Ovary (tissue), 9 donors: ENCODE results near the gene MATCAP1. TPM values are rescaled to one million over a fixed set of nuclear protein-coding genes. Genes with fewer than 3 reads are reported as not detected.

ENCODE experiments used
- DNase-seq, 5 donors: peaks; one replicate each; pipeline ENCODE4 v3.0.0-alpha.2; 2019 to 2020
- H3K27ac ChIP-seq, 2 donors: fragments of 200-600 bp; one replicate each; pipeline versions ENCODE4 v1.5.1 to v1.8.0; 2019 to 2022
- H3K27me3 ChIP-seq: fragments of 200-600 bp; one replicate; pipeline ENCODE4 v1.8.0; 2022
- H3K36me3 ChIP-seq: fragments of 200-600 bp; sonication (generic); one replicate; pipeline ENCODE4 v1.5.1; 2019
- H3K4me1 ChIP-seq: one replicate; pipeline ENCODE4 v1.8.1; 2013; ENCODE audit warnings: mild to moderate bottlenecking, moderate library complexity; ENCODE audit not compliant: insufficient read depth
- H3K4me3 ChIP-seq: fragments of 200-600 bp; sonication (generic); one replicate; pipeline ENCODE4 v1.5.1; 2017
- H3K9me3 ChIP-seq, 2 donors: fragments of 200-600 bp in 1 of 2; sonication (generic) in 1 of 2; one replicate each; pipeline versions ENCODE4 v1.5.1 to v1.8.1; 2013 to 2019; ENCODE audit warnings: mild to moderate bottlenecking in 1 of 2, moderate library complexity in 1 of 2
- EP300 ChIP-seq: sonication (generic); formaldehyde crosslinking; IDR thresholded peaks from one replicate; pipeline ENCODE4 v1.6.1; 2017; ENCODE audit warnings: antibody characterized with exemption
- POLR2A ChIP-seq: fragments of 450-650 bp; IDR thresholded peaks from one replicate; pipeline ENCODE4 v1.6.1; 2017; ENCODE audit warnings: antibody characterized with exemption, mild to moderate bottlenecking, moderate library complexity
- WGBS, 3 donors: extraction: QIAGEN DNeasy Blood & Tissue Kit in 1 of 3; methylation state at CpG; one replicate each; pipeline versions ENCODE4 v1.1.5 to v1.1.7; 2013 to 2017; 5-methylcytosine and 5-hydroxymethylcytosine counted together
- intact Hi-C, 4 donors: fragments of 100-400 bp; cut with DNase I; formaldehyde crosslinking; loops; one replicate each; pipeline versions ENCODE4 v1.11.0 to v1.15.1; 2022 to 2023
- polyA plus RNA-seq, 2 donors: library from polyadenylated mRNA; stranded (reverse); fragments of 200-250 nt in 1 of 2; fragments of 350-450 nt in 1 of 2; fragmentation: Illumina TruSeq in 1 of 2; extraction: RNeasy Lipid Tissue Mini Kit (QIAGEN cat#74804) in 1 of 2; gene quantifications; one replicate each; pipeline ENCODE4 v1.2.3, GENCODE V29; 2013 to 2014
- total RNA-seq, 7 donors: library from RNA; depleted of rRNA in 2 of 7; stranded (reverse); fragments of >200 nt in 2 of 7; fragmentation: NEBNext Ultra II Directional in 3 of 7; extraction: Animal tissue kit (Norgen Biotek cat#: 25700) in 3 of 7; gene quantifications; one replicate each; pipeline versions ENCODE4 v1.1.0 to v1.2.4, GENCODE V29; 2016 to 2023
- TF ChIP-seq, protein P1 (sequence below), 3 donors: fragments of 450-650 bp in 2 of 3; fragments of 200-600 bp in 1 of 3; IDR thresholded peaks; one replicate each; pipeline versions ENCODE4 v1.5.1 to v1.8.0; 2016 to 2022; ENCODE audit warnings: antibody characterized with exemption in 3 of 3, mild to moderate bottlenecking in 1 of 3
- donor health status: DM: no; HTN: no; CAD: no; lungs with moderate emphysema.
- donor health status: DM: no; HTN: no; CAD: no.
- donor health status: Bipolar disorder and iron deficiency.
- donor health status: DM: yes; HTN: yes; CAD: no.
- donor health status: DM: no; HTN: no; CAD: no.
- donor health status: DM: yes; HTN: yes; CAD: no.

MATCAP1 gene
- total and polyA plus RNA-seq, 9 donors = 15.4 to 96.4 (median 53.6) TPM

DNA sequence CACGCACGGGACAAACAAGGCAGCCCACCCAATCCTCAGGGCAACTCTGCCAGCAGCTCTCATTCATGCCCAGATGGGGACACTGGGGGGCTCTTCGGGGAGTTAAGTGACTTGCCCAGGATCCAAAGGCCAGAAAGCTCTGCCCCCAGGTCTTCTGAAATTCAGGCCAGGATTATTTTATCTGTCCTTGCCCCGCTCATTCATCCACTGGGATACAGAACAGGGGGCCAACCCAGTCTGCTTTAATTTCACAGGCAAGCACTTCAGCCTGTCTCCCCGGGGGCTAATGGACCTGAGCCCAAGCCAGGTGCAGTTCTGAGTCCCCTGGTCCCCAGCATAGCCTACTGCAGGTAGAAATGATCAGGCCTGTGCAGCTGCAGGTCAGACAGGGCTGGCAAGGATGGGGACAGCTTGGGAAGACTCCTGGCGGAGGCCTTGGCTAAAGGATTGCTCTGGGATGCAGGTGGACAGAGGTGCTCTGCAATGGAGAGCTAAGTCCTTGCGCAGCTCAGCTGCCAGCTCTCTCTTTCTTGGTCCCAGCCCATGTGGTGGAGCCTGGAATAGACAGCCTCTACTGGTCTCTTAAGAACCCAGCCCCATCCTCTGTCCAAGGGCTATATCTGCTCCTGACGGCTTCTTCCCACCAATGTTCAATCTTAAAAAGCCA is 32.2 kb downstream of the MATCAP1 start:
- Histone ChIP-seq H3K27me3 (no peaks in the 10 kb centered on the region), H3K9me3 (no peaks in the 10 kb centered on the region), H3K4me1 (no peaks in the 10 kb centered on the region), H3K4me3 (no peak overlapping the region), H3K36me3 (no peaks in the 10 kb centered on the region), H3K27ac (peak overlapping the region in 1 of 2 donors; percentile 80)
- WGBS, 3 donors = 40 to 48% (median 41%) methylated on average over 8 of the region's 8 CpGs
- intact Hi-C loops = loop anchor here in 1 of 4 donors (10.0 kb wide), 1 partner anchor 257 kb away; no protein-coding TSS in a partner anchor
- TF ChIP-seq, protein P1, sequence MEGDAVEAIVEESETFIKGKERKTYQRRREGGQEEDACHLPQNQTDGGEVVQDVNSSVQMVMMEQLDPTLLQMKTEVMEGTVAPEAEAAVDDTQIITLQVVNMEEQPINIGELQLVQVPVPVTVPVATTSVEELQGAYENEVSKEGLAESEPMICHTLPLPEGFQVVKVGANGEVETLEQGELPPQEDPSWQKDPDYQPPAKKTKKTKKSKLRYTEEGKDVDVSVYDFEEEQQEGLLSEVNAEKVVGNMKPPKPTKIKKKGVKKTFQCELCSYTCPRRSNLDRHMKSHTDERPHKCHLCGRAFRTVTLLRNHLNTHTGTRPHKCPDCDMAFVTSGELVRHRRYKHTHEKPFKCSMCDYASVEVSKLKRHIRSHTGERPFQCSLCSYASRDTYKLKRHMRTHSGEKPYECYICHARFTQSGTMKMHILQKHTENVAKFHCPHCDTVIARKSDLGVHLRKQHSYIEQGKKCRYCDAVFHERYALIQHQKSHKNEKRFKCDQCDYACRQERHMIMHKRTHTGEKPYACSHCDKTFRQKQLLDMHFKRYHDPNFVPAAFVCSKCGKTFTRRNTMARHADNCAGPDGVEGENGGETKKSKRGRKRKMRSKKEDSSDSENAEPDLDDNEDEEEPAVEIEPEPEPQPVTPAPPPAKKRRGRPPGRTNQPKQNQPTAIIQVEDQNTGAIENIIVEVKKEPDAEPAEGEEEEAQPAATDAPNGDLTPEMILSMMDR (IDR thresholded peaks at IDR 0.05) = no peak
- TF ChIP-seq POLR2A (no peak), EP300 (no peak)
- DNase-seq = peak in 1 of 5 donors; percentile 20

DNA sequence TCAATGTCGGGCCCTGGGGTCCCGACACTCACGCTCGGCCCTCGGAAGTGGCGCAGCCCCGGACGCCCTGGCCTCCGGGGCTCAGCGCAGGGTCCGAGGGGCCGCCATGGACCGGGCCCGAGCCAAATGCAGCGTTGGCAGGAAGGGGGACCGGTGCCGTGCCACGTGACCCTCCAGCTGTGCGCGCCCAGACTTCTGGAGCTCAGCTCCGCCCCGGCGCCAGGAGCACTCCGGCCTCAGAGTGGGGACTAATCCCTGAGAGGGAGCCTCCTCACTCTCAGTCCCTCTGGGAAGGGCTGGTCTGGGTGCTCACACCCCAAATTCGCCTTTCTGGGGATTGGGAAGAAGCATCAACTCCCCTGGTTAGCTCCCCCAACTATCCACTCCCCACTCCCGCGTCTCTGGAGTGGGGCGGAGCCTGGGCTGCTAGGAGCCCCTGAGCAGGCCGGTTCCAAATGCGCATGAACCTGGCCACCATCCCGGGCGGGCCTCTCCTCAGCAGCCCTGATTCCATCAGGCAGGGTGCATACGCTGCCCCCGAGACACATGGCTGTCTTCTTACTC is 32.8 kb downstream of the MATCAP1 start, which contains the start of gene B3GNT9:
Gene B3GNT9 (minus strand): TSS at position 166 of the 564 bp plus-strand sequence. CDS start 513 bp downstream, outside the sequence.
- intact Hi-C loops = loop anchor here in 1 of 4 donors (10.0 kb wide), 1 partner anchor 256 kb away; no protein-coding TSS in a partner anchor
- no peak for TF ChIP-seq EP300
- TF ChIP-seq POLR2A = no peak
- TF ChIP-seq, protein P1 (IDR thresholded peaks at IDR 0.05) = no peak
- H3K4me3 ChIP-seq = peak within 1 kb of the TSS; percentile 55
- WGBS, 3 donors = 0 to 1% (median 0%) methylated on average over 25 to 34 of the region's 34 CpGs
- H3K36me3 ChIP-seq = no peaks in the 10 kb centered on the region
- peak; percentile 83 to 90 (median 84) for DNase-seq
- no peaks in the 10 kb centered on the region for H3K4me1 ChIP-seq
- H3K9me3 ChIP-seq = no peaks in the 10 kb centered on the region
- peak within 1 kb of the TSS; percentile 80 for H3K27ac ChIP-seq
- no peaks in the 10 kb centered on the region for H3K27me3 ChIP-seq

DNA sequence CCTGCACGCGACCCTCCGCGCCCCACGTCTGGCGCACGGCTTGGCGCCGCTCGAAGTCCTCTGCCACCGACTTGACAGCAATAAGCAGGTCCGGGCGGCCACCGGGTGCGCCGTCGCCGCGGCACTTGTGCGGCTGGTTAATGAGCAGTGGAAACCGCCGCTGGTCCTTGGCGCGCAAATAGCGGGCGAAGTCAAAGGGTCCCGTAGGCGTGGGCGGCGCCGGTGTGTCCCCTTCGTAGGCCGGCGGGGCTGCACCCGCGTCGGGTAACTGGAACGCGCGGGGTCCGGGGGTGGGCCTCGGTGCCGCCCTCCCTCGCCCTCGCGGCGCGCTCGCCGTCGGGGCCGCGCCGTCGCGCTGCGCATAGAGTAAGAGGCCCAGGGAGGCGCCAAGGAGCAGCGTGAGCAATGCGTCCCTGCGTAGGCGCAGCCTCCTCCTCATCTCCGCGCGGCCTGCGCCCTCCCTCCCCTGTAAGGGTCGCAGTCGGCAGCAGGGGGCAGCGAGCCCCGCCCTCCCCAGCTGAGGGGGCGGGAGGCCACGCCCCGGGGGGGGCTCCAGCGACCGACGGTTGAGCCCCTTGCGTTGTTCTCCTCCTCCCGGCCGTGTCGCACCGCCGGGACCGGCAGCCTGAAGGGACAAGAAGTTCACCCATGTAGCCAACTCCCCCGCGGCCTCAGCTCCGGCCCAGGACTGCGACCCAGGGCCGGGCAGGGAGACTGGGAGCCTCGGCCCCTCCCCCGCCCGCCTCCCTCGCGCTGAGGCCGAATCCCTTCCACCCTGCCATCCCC is 33.5 kb downstream of the MATCAP1 start:
- no peak for TF ChIP-seq POLR2A
- TF ChIP-seq, protein P1 (IDR thresholded peaks at IDR 0.05) = peak in 1 of 3 donors; percentile 13
- H3K9me3 ChIP-seq = no peaks in the 10 kb centered on the region
- no peaks in the 10 kb centered on the region for H3K27me3 ChIP-seq
- intact Hi-C loops = loop anchor here in 1 of 4 donors (10.0 kb wide), 1 partner anchor 255 kb away; no protein-coding TSS in a partner anchor
- peak overlapping the region; percentile 80 for H3K27ac ChIP-seq
- H3K36me3 ChIP-seq = no peaks in the 10 kb centered on the region
- H3K4me3 ChIP-seq = peak overlapping the region; percentile 55
- 5 to 10% (median 9%) methylated on average over 48 to 94 of the region's 94 CpGs for WGBS, 3 donors
- peak; percentile 59 to 86 (median 73) for DNase-seq
- no peaks in the 10 kb centered on the region for H3K4me1 ChIP-seq
